Prostate gland (tissue), 2 donors: ENCODE measurements around the gene PKNOX2. TPM values are rescaled to one million over a fixed set of nuclear protein-coding genes. Genes with fewer than 3 reads are reported as not detected.

Source experiments
- DNase-seq: peaks from one replicate; pipeline ENCODE4 v3.0.0-alpha.2; 2019; ENCODE audit warnings: low spot score
- H3K27ac ChIP-seq, 2 donors: fragments of 200-600 bp; sonication (generic); 2 replicates each; pipeline ENCODE4 v1.5.1; 2017 to 2019
- H3K27me3 ChIP-seq: fragments of 200-600 bp; sonication (generic); replicated peaks from 2 replicates; pipeline ENCODE4 v1.5.1; 2019; ENCODE audit not compliant: insufficient read depth
- H3K36me3 ChIP-seq, 2 donors: fragments of 200-600 bp; sonication (generic); 1 replicate in 1 of 2; 2 replicates in 1 of 2; pipeline versions ENCODE4 v1.5.1 to v1.8.1; 2017 to 2019
- H3K4me1 ChIP-seq: fragments of 200-600 bp; sonication (generic); replicated peaks from 2 replicates; pipeline ENCODE4 v1.5.1; 2019
- H3K4me3 ChIP-seq, 2 donors: fragments of 200-600 bp; sonication (generic); 2 replicates each; pipeline ENCODE4 v1.5.1; 2017 to 2019
- H3K9me3 ChIP-seq: fragments of 200-600 bp; sonication (generic); 2 replicates; pipeline ENCODE4 v1.5.1; 2017
- POLR2A ChIP-seq: fragments of 450-650 bp; IDR thresholded peaks from one replicate; pipeline ENCODE4 v1.6.1; 2016; ENCODE audit warnings: antibody characterized with exemption, mild to moderate bottlenecking
- POLR2AphosphoS5 ChIP-seq: sonication (generic); formaldehyde crosslinking; IDR thresholded peaks from one replicate; pipeline ENCODE4 v1.6.1; 2017; ENCODE audit warnings: antibody characterized with exemption
- WGBS: methylation state at CpG from one replicate; pipeline ENCODE4 v1.1.5; 2018; 5-methylcytosine and 5-hydroxymethylcytosine counted together
- intact Hi-C: fragments of 100-400 bp; cut with DNase I; formaldehyde crosslinking; loops from one replicate; pipeline ENCODE4 v1.14.2; 2022
- total RNA-seq, 2 donors: library from RNA; depleted of rRNA; stranded (reverse); fragments of >200 nt; gene quantifications; one replicate each; pipeline ENCODE4 v1.1.0, GENCODE V29; 2016
- TF ChIP-seq, protein P1 (sequence below), 4 experiments: fragments of 200-600 bp in 2 of 4; fragments of 450-650 bp in 2 of 4; sonication (generic) in 2 of 4; IDR thresholded peaks; 1 replicate in 3 of 4; 2 replicates in 1 of 4; pipeline ENCODE4 v1.5.1; 2016 to 2019; ENCODE audit warnings: antibody characterized with exemption in 4 of 4, mild to moderate bottlenecking in 2 of 4, moderate library complexity in 2 of 4

The PKNOX2 gene
- total RNA-seq, 2 donors from 2014 or later, result 12.3 to 14.7 TPM

DNA sequence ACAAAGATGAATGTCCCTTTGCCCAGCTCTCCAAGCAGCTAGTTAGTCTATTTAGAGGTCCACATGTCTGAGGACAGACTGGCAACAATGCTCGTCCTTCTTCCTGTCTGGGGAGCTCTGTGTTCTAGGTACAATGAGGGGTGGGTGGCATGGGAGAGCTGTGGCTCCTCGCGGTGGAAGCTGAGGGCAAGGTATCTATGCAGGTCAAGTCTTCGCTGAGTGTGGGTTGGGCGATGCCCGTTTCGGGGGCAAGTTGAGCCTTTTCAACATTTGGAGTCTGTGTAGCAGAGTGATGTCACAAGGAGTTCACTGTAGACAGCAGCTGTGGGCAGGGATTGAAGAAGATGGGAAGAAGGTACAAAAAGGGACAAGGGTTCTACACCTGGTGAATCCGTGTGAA is 168.3 kb downstream of the PKNOX2 start:
- Histone ChIP-seq H3K4me1 (no peaks in the 10 kb centered on the region), H3K27me3 (no peaks in the 10 kb centered on the region), H3K36me3 (no peaks in the 10 kb centered on the region), H3K4me3 (no peak overlapping the region), H3K9me3 (no peaks in the 10 kb centered on the region), H3K27ac (no peak overlapping the region)
- intact Hi-C loops, result no loop called here
- WGBS, result 91% methylated on average over 8 of the region's 8 CpGs
- TF ChIP-seq POLR2A, result no peak
- no peak for TF ChIP-seq POLR2AphosphoS5
- TF ChIP-seq, protein P1, sequence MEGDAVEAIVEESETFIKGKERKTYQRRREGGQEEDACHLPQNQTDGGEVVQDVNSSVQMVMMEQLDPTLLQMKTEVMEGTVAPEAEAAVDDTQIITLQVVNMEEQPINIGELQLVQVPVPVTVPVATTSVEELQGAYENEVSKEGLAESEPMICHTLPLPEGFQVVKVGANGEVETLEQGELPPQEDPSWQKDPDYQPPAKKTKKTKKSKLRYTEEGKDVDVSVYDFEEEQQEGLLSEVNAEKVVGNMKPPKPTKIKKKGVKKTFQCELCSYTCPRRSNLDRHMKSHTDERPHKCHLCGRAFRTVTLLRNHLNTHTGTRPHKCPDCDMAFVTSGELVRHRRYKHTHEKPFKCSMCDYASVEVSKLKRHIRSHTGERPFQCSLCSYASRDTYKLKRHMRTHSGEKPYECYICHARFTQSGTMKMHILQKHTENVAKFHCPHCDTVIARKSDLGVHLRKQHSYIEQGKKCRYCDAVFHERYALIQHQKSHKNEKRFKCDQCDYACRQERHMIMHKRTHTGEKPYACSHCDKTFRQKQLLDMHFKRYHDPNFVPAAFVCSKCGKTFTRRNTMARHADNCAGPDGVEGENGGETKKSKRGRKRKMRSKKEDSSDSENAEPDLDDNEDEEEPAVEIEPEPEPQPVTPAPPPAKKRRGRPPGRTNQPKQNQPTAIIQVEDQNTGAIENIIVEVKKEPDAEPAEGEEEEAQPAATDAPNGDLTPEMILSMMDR (IDR thresholded peaks at IDR 0.05), result no peak
- DNase-seq, result no peak

DNA sequence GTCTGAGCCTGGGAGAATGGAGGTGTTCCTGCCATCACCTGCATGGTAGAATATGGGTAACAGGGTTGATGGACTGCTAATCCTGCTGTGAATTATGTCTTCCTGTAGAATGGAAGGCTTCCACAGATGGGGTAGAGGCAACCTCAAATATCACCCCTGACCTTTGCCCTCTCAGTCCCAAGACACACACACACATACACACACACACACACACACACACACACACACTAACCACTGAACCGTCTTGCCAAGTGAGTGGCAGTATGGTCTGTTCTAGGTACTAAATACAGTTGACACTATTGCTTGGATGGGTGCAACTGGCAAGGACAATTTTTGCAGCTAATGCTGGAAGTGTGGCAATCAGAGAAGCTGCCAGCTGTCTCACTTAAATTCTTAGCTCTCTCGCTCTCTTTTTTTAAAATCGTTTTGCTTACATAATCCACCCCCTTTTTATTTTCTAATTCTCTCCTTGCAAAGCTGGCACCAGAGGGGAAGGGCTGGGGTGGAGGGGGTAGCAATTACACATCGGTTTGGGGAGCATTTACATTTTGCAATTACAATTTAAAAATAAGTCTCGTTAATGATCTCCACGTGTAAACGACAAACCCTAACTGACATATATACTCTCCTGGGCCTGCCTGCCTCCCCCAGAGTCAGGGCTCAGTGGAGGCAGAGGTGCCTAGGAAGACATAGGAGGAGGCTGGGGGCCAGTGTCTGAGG is 169.0 kb downstream of the PKNOX2 start:
- Histone ChIP-seq H3K36me3 (no peaks in the 10 kb centered on the region), H3K4me1 (no peaks in the 10 kb centered on the region), H3K4me3 (no peak overlapping the region), H3K27ac (no peak overlapping the region), H3K27me3 (no peaks in the 10 kb centered on the region), H3K9me3 (no peaks in the 10 kb centered on the region)
- no peak for TF ChIP-seq POLR2AphosphoS5
- TF ChIP-seq POLR2A, result no peak
- TF ChIP-seq, protein P1 (IDR thresholded peaks at IDR 0.05), result no peak
- WGBS, result 86% methylated on average over 7 of the region's 7 CpGs
- intact Hi-C loops, result no loop called here
- DNase-seq, result no peak

DNA sequence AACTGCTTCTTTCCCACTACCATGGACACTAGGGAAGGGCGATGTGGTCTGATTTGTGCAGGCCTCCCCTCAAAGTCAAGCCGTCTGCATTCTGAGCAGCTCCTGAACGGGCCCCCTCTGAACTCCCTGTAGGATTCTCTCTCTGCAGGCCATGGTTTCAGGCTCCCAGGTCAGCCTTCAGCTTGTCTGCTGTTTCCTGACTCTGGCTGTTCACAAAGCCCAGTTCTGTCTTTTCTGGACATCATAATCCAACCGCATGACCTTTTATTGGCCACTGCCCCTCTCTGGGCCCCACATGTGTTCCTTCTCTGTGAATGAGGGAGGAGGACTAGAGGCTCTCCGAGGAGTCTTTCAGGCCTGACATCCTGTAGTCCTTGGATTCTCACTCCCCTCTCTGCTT is 170.6 kb downstream of the PKNOX2 start:
- Histone ChIP-seq H3K27ac (no peak overlapping the region), H3K4me1 (no peaks in the 10 kb centered on the region), H3K9me3 (no peaks in the 10 kb centered on the region), H3K4me3 (no peak overlapping the region), H3K36me3 (no peaks in the 10 kb centered on the region), H3K27me3 (no peaks in the 10 kb centered on the region)
- TF ChIP-seq, protein P1 (IDR thresholded peaks at IDR 0.05), result no peak
- TF ChIP-seq POLR2AphosphoS5 (no peak), POLR2A (no peak)
- WGBS, result 65% methylated on average over 5 of the region's 5 CpGs
- intact Hi-C loops, result no loop called here
- no peak for DNase-seq

DNA sequence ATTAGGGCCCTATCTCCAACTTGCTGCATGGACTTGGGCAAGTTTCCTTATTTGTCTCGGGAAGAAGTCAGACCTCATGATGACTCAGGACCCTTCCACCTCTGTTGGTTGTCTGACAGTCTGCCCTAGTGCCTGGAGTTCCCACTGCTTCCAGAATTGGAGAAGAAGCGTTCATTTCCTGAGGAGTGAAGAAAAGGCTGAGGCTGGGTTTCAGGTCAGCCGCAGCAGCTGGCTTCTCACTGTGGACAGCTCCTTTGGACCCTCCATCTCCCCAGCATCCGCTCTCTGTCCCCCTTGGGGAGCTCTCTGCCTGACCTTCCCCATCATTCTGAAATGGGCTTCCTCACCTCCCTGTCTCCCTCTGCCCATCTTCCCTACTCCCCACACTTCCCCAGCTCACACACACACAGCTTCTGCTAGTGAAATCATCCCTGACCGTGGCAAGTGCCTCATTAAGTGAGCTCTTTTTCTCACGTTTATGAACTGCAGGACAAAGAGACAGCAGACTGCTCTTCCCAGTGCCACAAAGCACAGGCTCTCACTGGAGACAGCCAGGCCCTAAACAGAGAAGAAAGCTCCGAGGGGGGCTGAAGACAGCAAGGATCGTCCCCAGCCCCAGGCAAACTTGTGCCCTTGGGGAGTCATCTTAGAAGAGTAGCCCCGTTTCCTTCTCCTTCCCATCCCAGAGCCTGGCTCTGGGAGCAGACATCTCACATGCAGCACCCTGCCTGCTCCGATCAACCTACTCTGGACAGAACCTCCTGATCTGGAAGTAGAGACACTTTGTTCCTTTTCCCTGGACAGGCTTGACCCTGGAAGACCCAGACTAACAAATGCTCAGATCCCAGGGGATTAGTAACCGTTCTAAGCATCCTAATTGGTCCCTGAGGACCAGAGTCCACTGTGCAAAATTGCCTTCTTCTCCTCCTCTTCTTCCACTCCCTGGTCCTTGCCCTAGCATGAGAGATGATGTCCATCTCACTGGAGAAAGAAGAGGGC is 173.6 kb downstream of the PKNOX2 start:
- Histone ChIP-seq H3K4me1 (peaks cover 4% of the 10 kb centered on the region), H3K27me3 (no peaks in the 10 kb centered on the region), H3K36me3 (no peaks in the 10 kb centered on the region), H3K4me3 (no peak overlapping the region), H3K27ac (peak overlapping the region; percentile 6 to 58), H3K9me3 (no peaks in the 10 kb centered on the region)
- TF ChIP-seq POLR2AphosphoS5 (no peak), POLR2A (no peak)
- TF ChIP-seq, protein P1 (IDR thresholded peaks at IDR 0.05), result no peak
- DNase-seq, result no peak
- intact Hi-C loops, result no loop called here
- 56% methylated on average over 11 of the region's 11 CpGs for WGBS
